GM12878 (cell line): ENCODE results near the gene ULK4.

ENCODE experiments used
- ASH2L ChIP-seq: fragments of 300-600, 200-600 bp; sonication (generic); IDR thresholded peaks from 2 replicates; pipeline ENCODE4 v1.6.1; 2017; ENCODE audit warnings: low read depth, mild to moderate bottlenecking, borderline replicate concordance
- ATF2 ChIP-seq: IDR thresholded peaks from 2 replicates; pipeline ENCODE4 v1.6.1; 2012; ENCODE audit warnings: low read length, inconsistent platforms
- CBFB ChIP-seq: IDR thresholded peaks from 2 replicates; pipeline ENCODE4 v1.6.1; 2016; ENCODE audit warnings: antibody characterized with exemption, low read depth
- EP300 ChIP-seq, 2 experiments: fragments of 150-350 bp in 1 of 2; IDR thresholded peaks; 2 replicates each; pipeline ENCODE4 v1.6.1; 2011 to 2012; ENCODE audit warnings: low read depth in 2 of 2, low read length in 2 of 2, borderline replicate concordance in 1 of 2, improper control_type of control experiment in 1 of 2, inconsistent platforms in 1 of 2; ENCODE audit not compliant: control insufficient read depth in 1 of 2
- HDAC2 ChIP-seq: fragments of 200-600 bp; sonication (generic); IDR thresholded peaks from 2 replicates; pipeline ENCODE4 v1.6.1; 2017
- JUNB ChIP-seq: IDR thresholded peaks from 2 replicates; pipeline ENCODE4 v1.6.1; 2016; ENCODE audit warnings: antibody characterized with exemption, mild to moderate bottlenecking
- MAX ChIP-seq: IDR thresholded peaks from 2 replicates; pipeline ENCODE4 v1.6.1; 2012; ENCODE audit warnings: low read depth, low read length, improper control_type of control experiment
- RAD21 ChIP-seq: IDR thresholded peaks from 2 replicates; pipeline ENCODE4 v1.6.1; 2011; ENCODE audit warnings: mild to moderate bottlenecking, low read depth, low read length, moderate library complexity; ENCODE audit not compliant: insufficient read depth
- TCF12 ChIP-seq: IDR thresholded peaks from 2 replicates; pipeline ENCODE4 v1.6.1; 2011; ENCODE audit warnings: low read depth, mild to moderate bottlenecking, low read length
- TCF7 ChIP-seq: IDR thresholded peaks from 2 replicates; pipeline ENCODE4 v1.6.1; 2014; ENCODE audit warnings: antibody characterized with exemption, borderline replicate concordance
- ZNF274 ChIP-seq: IDR thresholded peaks from one replicate; pipeline ENCODE4 v1.8.0; 2011; ENCODE audit not compliant: insufficient read length, insufficient read depth
- TF ChIP-seq, protein P1 (sequence below): fragments of 450-650 bp; IDR thresholded peaks from 2 replicates; pipeline ENCODE4 v1.6.1; 2016; ENCODE audit warnings: mild to moderate bottlenecking, moderate library complexity, borderline replicate concordance
- TF ChIP-seq, protein P2 (sequence below), 3 experiments: IDR thresholded peaks in 2 of 3; conservative IDR thresholded peaks in 1 of 3; 2 replicates each; pipeline ENCODE4 v1.5.1; 2011; ENCODE audit warnings: low read depth in 3 of 3, low read length in 3 of 3, mild to moderate bottlenecking in 3 of 3, control low read depth in 2 of 3, moderate library complexity in 2 of 3, inconsistent platforms in 1 of 3, mixed read lengths in 1 of 3; ENCODE audit not compliant: control insufficient read depth in 2 of 3, insufficient read depth in 1 of 3; ENCODE audit errors: extremely low read depth in 1 of 3
- TF ChIP-seq, protein P3 (sequence below): fragments of 450-650 bp; IDR thresholded peaks from 2 replicates; pipeline ENCODE4 v1.6.1; 2017; ENCODE audit warnings: antibody characterized with exemption, mild to moderate bottlenecking, moderate library complexity

DNA sequence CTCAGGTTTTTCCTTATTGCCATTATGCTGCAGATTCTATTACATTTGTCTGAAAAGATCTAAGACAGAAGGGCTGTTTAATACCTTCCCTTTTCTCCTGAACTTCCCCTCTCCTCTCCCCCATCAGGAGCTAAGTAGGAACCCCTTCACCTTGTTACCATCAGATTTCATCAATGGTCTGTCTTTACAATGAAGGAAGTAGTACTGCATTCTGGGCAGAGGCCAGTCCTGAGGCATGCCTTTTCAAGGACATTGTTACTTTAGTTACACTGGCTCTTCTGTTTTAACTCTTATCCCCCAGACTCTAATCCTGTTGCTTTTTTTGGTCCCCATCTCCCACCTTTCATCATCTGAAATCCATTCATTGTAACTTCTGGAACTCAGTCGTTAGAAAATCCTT lies 754.5 kb downstream of the ULK4 start:
- no peak for TF ChIP-seq HDAC2
- TF ChIP-seq TCF7, result no peak
- no peak for TF ChIP-seq EP300 (IDR thresholded peaks at IDR 0.05; ENCODE audit: borderline replicate concordance in 1 of 2, control insufficient read depth in 1 of 2, low read depth in 2 of 2, low read length in 2 of 2)
- TF ChIP-seq, protein P1, sequence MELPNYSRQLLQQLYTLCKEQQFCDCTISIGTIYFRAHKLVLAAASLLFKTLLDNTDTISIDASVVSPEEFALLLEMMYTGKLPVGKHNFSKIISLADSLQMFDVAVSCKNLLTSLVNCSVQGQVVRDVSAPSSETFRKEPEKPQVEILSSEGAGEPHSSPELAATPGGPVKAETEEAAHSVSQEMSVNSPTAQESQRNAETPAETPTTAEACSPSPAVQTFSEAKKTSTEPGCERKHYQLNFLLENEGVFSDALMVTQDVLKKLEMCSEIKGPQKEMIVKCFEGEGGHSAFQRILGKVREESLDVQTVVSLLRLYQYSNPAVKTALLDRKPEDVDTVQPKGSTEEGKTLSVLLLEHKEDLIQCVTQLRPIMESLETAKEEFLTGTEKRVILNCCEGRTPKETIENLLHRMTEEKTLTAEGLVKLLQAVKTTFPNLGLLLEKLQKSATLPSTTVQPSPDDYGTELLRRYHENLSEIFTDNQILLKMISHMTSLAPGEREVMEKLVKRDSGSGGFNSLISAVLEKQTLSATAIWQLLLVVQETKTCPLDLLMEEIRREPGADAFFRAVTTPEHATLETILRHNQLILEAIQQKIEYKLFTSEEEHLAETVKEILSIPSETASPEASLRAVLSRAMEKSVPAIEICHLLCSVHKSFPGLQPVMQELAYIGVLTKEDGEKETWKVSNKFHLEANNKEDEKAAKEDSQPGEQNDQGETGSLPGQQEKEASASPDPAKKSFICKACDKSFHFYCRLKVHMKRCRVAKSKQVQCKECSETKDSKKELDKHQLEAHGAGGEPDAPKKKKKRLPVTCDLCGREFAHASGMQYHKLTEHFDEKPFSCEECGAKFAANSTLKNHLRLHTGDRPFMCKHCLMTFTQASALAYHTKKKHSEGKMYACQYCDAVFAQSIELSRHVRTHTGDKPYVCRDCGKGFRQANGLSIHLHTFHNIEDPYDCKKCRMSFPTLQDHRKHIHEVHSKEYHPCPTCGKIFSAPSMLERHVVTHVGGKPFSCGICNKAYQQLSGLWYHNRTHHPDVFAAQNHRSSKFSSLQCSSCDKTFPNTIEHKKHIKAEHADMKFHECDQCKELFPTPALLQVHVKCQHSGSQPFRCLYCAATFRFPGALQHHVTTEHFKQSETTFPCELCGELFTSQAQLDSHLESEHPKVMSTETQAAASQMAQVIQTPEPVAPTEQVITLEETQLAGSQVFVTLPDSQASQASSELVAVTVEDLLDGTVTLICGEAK, result no peak
- TF ChIP-seq TCF12, result no peak
- no peak for TF ChIP-seq CBFB
- TF ChIP-seq JUNB, result no peak
- TF ChIP-seq, protein P2, sequence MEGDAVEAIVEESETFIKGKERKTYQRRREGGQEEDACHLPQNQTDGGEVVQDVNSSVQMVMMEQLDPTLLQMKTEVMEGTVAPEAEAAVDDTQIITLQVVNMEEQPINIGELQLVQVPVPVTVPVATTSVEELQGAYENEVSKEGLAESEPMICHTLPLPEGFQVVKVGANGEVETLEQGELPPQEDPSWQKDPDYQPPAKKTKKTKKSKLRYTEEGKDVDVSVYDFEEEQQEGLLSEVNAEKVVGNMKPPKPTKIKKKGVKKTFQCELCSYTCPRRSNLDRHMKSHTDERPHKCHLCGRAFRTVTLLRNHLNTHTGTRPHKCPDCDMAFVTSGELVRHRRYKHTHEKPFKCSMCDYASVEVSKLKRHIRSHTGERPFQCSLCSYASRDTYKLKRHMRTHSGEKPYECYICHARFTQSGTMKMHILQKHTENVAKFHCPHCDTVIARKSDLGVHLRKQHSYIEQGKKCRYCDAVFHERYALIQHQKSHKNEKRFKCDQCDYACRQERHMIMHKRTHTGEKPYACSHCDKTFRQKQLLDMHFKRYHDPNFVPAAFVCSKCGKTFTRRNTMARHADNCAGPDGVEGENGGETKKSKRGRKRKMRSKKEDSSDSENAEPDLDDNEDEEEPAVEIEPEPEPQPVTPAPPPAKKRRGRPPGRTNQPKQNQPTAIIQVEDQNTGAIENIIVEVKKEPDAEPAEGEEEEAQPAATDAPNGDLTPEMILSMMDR (IDR thresholded peaks at IDR 0.05 in 2 of 3, conservative IDR thresholded peaks at IDR 0.05 in 1 of 3; ENCODE audit: control insufficient read depth in 2 of 3, extremely low read depth in 1 of 3, insufficient read depth in 1 of 3, low read depth in 3 of 3, low read length in 3 of 3), result no peak
- TF ChIP-seq MAX, result no peak
- TF ChIP-seq, protein P3, sequence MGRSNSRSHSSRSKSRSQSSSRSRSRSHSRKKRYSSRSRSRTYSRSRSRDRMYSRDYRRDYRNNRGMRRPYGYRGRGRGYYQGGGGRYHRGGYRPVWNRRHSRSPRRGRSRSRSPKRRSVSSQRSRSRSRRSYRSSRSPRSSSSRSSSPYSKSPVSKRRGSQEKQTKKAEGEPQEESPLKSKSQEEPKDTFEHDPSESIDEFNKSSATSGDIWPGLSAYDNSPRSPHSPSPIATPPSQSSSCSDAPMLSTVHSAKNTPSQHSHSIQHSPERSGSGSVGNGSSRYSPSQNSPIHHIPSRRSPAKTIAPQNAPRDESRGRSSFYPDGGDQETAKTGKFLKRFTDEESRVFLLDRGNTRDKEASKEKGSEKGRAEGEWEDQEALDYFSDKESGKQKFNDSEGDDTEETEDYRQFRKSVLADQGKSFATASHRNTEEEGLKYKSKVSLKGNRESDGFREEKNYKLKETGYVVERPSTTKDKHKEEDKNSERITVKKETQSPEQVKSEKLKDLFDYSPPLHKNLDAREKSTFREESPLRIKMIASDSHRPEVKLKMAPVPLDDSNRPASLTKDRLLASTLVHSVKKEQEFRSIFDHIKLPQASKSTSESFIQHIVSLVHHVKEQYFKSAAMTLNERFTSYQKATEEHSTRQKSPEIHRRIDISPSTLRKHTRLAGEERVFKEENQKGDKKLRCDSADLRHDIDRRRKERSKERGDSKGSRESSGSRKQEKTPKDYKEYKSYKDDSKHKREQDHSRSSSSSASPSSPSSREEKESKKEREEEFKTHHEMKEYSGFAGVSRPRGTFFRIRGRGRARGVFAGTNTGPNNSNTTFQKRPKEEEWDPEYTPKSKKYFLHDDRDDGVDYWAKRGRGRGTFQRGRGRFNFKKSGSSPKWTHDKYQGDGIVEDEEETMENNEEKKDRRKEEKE, result no peak
- no peak for TF ChIP-seq ZNF274
- no peak for TF ChIP-seq ASH2L
- no peak for TF ChIP-seq ATF2
- no peak for TF ChIP-seq RAD21
